HG03457 (cell line): ENCODE measurements around the gene SYT15.
"Not testable (repeated sequence)": the region's sequence is repeated elsewhere in the genome, so short reads cannot be mapped to it uniquely, and the experiment has no call there.

Experiments
- ATAC-seq: cut with Tn5 transposase; IDR thresholded peaks from one replicate; pipeline ENCODE4 v1.9.1; 2021; ENCODE audit warnings: moderate number of reproducible peaks; ENCODE audit not compliant: unreplicated experiment

SYT15 gene

GRCh38 chr10:46556515-46557318 is 22.2 kb upstream of the SYT15 start, which contains the start of gene GPRIN2:
Gene GPRIN2, minus strand, starts transcription at chr10:46556658. Its CDS starts 5,922 bp downstream, at chr10:46550736.
- no peak for ATAC-seq

GRCh38 chr10:46557319-46558121 is 21.4 kb upstream of the SYT15 start:
- no peak for ATAC-seq

DNA sequence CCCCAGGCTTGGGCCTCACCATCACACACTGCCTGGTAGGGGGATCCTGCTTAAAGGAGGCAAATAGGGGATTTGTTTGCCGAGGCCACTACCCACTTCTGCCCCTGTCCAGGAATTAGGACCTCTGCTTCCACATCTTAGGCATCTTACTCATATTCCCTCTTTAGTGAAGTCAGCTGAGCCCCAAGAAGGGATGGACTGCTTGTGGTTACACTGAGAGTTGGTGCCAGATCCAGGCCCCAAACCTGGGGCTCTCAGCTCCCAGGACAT is 20.9 kb upstream of the SYT15 start:
- no peak for ATAC-seq

- no peak for ATAC-seq
These were observed 20.3 kb upstream of the SYT15 start for GRCh38 chr10:46558392-46559185.

DNA sequence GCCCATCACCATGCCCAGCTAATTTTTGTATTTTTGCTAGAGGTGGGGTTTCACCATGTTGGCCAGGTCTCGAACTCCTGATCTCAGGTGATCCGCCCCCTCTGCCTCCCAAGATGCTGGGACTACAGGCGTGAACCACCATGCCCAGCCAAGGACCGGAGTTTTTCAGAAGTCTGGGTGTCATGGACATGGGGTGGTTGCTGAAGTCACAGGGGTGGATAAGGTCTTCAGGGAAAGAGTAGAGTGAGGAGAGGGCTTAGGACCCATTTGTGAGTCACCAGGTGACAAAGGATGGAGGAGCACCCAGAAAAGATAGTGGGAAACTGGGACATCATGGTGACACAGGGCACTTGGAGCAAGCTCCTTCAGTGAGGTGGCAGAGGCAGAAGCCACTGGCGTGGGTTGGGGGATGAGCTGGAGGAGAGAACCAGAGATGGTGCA is 19.7 kb upstream of the SYT15 start:
- ATAC-seq = no peak

DNA sequence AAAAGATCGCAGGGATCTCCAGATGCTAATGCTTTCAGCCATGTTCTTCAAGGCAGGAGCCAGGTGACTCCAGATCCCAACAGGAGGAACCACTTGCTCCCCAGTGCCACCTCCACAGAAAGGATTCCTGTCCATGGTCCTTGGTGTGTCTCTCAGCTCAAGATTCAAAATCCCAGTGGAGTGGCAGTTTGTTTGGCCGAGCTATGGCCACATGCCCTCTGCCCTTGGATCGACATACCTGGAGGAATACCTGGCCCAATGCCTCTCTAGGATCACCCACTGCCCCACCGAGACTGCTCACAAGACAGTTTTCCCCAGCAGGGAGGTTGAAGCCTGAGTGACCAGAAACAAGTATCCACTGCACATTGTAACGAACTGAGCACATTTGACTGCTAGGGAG is 18.5 kb upstream of the SYT15 start:
- no peak for ATAC-seq

DNA sequence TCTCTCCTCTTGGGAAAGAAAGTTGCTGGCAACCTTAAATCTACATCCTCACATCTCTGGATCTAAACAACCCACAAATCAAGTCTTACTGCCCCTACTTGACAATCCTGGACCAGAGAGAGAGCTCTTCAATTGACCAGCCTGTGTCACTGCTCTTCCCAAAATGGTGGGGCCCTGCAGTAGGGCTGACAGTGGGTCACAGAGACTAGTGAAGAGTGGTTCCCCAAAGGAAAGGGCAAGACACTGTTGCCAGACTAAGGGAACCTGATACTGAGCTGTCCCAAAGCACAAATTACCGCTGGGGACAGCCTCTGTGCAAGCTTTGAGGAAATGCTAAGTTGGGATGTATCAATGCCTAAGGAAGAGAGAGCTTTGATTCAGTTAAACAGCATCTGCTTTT is 18.0 kb upstream of the SYT15 start:
- no peak for ATAC-seq

DNA sequence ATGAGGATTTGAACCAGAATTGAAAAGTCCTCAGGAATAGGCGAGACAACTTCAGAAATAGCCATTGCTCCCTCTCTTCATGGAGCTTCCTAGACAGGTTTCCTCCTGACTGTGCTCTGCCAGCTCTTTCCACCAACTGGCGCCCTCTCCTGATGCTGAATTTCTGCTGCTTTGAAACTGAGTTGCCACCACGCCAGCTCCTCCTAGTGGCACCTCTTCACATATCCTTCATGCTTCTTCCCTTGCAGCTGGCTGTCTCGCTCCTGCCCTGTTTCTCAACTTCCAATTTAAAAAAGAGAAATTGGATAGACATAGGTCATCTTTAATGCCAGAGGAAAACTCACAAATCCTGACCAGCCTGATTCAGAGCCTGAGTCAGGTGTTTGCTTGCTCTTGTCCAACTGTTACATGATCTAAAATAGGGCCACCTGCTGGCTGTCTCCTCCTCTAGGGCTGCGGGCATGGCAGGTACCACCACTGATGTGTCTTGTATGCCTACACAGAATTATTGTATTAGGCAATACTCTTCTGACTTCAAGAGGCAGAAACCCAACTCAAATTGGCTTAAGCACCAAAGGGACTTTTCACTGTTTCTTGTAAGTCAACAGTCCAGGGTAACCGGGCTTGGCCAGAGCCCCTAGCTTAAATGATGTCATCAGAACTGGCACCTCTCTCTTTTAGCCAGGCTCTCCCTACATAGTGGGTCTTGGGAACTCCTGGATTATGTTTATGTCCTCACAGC is 13.2 kb upstream of the SYT15 start:
- not testable (repeated sequence) for ATAC-seq

- ATAC-seq = not testable (repeated sequence)
These were observed 11.8 kb upstream of the SYT15 start for GRCh38 chr10:46567151-46567550.

DNA sequence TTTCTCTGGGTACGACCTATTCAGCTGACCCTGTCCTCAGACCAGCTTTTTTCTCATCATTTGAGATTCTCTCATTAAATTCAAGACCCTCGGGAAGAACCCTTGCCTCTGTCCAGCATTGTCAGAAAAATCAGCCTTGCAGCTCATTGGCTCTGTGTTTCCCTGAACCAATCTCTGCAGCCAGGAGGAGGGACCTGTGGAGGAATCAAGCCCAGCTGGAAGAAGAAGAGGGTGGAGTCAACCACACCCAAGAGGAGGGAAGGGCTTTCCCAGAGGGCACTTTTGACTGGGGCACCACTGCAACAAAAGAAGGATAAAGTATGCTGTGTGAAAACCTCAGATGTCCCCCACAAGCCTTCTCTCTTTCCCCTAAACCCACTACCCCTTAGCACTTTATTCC is 8.3 kb upstream of the SYT15 start:
- ATAC-seq = not testable (repeated sequence)

DNA sequence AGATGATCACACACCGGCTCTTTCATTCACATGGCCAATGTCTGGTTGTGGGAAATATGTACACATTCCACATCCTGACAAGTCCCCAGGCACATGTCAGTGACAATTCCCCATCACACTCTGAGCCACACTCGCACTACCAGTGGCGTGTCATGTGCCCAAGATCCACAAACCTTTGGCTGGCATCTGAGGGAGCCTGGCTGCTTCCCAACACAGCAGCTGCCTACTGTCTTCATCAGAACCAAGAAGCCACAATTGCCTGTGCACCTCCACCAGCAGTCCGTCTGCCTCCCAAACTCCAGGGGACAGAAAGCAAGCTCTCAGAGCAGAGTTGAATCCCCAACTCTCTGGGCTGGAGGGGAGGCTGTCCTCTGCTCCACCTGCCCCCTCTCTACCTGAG is 6.2 kb upstream of the SYT15 start:
- not testable (repeated sequence) for ATAC-seq

- not testable (repeated sequence) for ATAC-seq
These were observed 5.6 kb upstream of the SYT15 start for GRCh38 chr10:46573314-46573713.

DNA sequence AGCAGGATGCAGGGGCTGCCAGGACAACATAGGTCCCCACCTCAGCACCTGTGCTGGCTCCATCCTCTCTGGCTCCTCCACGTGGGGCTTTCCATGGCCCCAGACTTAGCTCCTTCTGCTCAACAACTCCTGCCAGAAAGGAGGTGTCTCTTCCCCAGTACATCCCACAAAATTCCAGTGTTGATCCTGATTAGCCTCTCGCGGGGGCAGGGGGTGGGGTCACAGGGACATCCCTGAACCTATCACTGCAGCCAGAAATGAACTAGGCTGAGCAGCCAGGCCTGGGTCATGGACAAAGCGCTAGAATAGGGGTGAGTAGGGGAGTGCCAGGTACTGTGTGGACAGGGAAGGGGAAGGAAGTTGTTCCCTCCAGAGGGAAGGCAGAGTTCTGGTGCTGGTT is 5.0 kb upstream of the SYT15 start:
- not testable (repeated sequence) for ATAC-seq

DNA sequence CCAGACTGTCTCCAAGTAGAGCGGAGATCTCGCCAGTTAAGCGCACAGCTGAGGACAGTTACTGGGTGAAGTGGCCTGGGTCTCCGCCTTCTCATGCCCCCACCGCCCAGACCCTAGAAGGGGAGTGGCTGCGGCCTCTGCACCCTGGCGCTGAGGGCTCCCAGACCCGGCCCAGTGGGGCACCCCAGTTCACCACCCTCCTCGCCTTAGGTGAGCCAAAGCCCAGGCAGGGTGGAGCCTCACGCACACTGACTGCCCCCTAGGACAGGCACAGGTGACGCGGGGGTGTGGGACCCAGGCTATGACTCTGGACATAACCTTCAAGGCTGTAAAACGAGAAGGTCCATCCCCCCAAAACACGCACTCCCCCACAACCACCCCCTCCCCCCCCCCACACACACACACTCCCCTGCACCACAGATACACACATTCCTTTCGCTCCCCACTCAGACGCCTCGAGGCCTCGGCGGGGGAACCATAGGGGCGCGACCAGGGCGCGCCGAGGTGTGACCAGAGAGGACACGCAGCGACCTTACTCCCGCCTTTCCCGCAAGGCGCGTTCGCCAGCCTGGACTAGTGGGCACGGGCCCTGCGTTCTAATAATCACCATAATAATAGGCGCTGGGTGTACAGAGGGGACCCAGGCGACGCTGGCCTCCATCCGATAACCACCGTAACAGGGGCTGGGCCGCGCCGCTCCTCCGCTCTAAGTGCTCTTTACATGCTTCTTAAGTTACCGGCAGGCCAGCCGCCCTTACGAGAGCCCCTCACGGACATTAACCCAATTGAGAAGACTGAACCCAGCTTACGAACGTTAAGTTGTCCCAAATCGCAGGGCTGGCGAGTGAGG is 1.1 kb upstream of the SYT15 start:
- ATAC-seq = not testable (repeated sequence)

DNA sequence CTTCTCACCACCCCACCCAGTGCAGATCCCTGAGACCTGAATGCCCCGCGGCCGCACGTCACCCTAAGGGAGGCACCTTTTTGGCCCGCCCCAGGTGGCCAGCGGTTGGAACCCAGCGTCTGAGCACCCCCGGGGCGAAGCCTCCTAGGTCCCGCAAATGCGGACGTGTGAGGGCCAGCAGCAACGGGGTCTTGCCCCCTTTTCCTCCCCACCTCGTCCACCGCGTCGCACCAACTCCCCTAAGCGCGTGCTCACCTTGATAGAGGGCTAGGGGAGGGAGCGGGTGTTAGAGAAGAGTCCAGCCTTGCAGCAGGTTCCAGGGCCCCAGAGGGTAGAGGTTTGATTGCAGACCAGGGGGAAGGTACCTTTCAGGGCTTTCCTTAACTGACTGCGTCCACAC is 450 bp downstream of the SYT15 start:
- ATAC-seq = not testable (repeated sequence)

DNA sequence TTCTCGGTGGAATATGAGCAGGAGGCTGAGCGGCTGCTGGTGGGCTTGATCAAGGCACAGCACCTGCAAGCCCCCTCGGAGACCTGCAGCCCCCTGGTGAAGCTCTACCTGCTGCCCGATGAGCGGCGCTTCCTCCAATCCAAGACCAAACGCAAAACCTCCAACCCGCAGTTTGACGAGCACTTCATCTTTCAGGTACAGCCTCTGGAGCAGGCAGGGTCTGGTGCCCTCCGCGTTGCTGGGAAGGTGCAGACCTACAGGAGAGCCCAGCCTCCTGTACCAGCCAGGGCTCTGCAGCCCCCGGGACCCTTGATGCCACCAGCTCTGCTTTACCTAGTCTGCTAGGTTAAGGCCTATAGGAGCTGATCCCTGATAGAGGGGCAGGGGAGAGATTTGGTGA is 3.1 kb downstream of the SYT15 start:
- ATAC-seq = not testable (repeated sequence)

DNA sequence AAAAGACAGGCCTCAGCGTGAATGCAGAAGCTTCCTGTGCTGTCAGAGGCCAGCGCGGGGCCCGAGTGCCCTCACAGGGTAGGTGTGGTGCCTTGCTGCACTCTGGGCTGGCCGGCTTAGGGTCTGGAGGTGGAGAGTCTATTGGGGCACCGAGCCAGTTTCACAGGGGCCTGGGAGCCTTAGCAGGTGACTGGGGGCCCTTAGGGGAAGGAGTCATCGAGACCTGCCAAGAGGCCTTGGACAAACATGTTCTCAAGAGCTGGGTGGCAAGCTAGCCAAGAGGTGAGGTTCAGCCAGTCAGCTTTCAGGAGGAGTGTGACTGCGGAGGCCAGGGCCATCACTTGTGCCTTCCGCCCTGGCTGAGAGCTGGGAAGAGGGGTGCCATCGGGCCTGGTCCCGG is 3.6 kb downstream of the SYT15 start:
- not testable (repeated sequence) for ATAC-seq

- ATAC-seq = not testable (repeated sequence)
These were observed 5.3 kb downstream of the SYT15 start for GRCh38 chr10:46584196-46584595.

- ATAC-seq = not testable (repeated sequence)
These were observed 6.3 kb downstream of the SYT15 start for GRCh38 chr10:46585246-46585645.

- ATAC-seq = not testable (repeated sequence)
These were observed 8.6 kb downstream of the SYT15 start for GRCh38 chr10:46587546-46587945.
